GM10266 (cell line): ENCODE results near the gene PLXNB2.

Source experiments
- DNase-seq: peaks from one replicate; pipeline ENCODE4 v3.0.0; 2012; ENCODE audit errors: extremely low spot score
- CTCF ChIP-seq: IDR thresholded peaks from 2 replicates; pipeline ENCODE4 v1.5.1; 2012; ENCODE audit warnings: mild to moderate bottlenecking, low read depth; ENCODE audit not compliant: control insufficient read depth, insufficient read depth; ENCODE audit errors: missing control alignments

The PLXNB2 gene

GRCh38 chr22:50248196-50249081, 59.0 kb downstream of the PLXNB2 start:
- DNase-seq = no peak
- TF ChIP-seq CTCF = no peak

DNA sequence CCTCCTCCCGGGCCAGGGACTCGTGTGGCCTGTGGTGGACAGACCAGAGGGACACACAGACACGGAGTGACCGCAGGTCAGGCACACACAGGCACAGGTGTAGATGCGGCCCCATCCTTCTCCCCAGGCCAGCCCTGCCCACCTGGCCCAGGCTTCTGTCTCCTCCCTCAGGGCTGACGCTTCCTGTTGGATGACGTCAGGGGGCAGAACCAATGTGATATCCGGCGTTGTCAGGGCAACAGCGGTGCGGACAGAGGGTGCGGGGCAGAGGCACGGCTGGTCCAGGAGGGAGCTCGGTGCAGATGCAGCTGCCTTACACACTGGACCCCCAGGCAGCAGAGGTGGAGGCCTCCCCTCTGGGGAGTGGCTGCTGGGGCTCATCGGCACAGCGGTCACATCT, 59.7 kb downstream of the PLXNB2 start:
- no peak for TF ChIP-seq CTCF
- no peak for DNase-seq

DNA sequence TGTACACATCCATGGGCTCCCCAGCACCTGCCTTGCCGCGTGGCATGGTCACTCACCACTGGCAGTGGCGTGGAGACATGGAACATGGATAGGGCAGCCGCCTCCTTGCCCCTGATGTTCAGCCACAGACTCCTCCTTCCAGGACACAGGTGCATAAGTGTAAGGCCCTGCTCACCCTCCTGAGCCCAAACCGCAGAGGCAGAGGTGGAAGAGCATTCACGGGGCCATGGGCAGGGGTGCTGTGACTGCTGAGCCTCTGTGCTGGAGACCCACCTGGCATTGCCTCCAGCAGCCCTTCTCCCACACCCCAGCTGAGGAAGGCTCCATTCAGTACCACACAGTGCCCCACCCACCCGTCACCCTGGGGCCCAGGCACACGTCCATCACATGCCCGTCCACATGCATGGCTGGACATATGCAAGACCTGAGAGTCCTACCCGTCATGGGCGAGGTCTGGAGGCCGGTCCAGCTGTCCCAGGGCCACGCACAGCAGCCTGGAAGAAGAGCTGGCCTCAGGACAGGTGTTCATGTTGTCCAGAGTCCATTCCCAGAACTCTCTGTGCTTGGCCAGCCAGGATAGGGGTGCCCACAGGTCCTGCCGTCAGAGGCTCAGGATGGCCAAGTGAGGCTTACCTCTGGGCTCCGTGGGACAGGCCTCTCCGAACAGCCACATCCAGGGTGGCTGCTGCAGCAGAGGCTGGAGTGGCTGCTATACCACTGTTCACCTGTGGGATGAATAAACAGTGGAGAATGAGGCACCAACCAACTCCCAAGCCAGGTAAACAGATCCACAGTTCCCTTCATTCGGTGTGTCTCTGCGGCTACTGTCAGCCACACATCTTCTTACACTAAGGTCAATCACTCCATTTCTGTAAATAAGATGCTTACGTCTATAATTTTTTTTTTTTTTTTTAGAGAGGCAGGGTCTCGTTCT, 60.9 kb downstream of the PLXNB2 start:
- no peak for TF ChIP-seq CTCF
- DNase-seq = no peak

- no peak for TF ChIP-seq CTCF
- DNase-seq = no peak
These were observed 62.0 kb downstream of the PLXNB2 start for GRCh38 chr22:50245214-50246072.

GRCh38 chr22:50244420-50245213, 62.8 kb downstream of the PLXNB2 start, which contains the start of gene TUBGCP6:
Gene TUBGCP6 (minus strand): TSS chr22:50245023. CDS start chr22:50244459, 564 bp downstream.
- DNase-seq = peak; percentile 95
- TF ChIP-seq CTCF = peak; percentile 1
